Gastroesophageal sphincter (tissue), 3 donors: Measurements from ENCODE around the gene SYNGR2.

Experiments used
- EP300 ChIP-seq: sonication (generic); formaldehyde crosslinking; IDR thresholded peaks from one replicate; pipeline ENCODE4 v1.6.1; 2017; ENCODE audit warnings: antibody characterized with exemption, mild to moderate bottlenecking
- POLR2A ChIP-seq, 2 donors: fragments of 450-650 bp; IDR thresholded peaks; one replicate each; pipeline ENCODE4 v1.6.1; 2017; ENCODE audit warnings: antibody characterized with exemption in 2 of 2, mild to moderate bottlenecking in 2 of 2, moderate library complexity in 1 of 2
- POLR2AphosphoS5 ChIP-seq: sonication (generic); formaldehyde crosslinking; IDR thresholded peaks from one replicate; pipeline ENCODE4 v1.6.1; 2017; ENCODE audit warnings: antibody characterized with exemption
- TF ChIP-seq, protein P1 (sequence below), 4 experiments: fragments of 200-600 bp in 2 of 4; fragments of 450-650 bp in 2 of 4; sonication (generic) in 1 of 4; IDR thresholded peaks; one replicate each; pipeline ENCODE4 v1.5.1; 2017 to 2019; ENCODE audit warnings: antibody characterized with exemption in 4 of 4, mild to moderate bottlenecking in 2 of 4, moderate library complexity in 2 of 4

DNA sequence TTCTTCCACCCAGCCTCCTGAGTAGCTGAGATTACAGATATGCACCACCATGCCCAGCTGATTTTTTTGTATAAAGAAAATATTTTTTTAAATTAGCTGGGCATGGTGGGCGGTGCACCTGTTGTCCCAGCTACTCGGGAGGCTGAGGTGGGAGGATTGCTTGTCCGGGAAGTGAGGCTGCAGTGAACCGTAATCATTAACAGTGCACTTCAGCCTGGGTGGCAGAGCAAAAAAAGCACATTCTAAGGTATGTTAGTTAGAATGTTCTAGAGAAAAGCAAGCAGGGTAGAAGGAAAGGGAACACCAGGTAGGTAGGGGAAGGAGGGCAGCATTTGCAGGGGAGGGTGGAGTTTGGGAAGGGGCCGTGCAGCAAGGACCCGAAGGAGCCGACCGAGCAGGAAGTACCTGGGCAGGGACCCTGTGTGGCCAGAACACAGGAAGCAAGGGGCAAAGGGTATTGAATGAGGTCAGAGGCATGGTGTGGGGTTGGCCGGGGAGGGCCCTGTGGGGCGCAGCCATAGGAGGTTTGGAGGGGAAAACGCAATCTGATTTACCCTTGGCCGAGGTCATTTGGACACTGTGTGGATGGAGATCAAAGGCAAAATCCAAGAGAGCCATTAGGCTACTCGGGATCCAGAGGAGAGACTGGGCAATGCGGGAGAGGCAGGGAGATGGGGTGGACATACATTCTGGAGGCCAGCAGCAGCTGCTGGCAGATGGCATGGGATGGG, 19.9 kb upstream of the SYNGR2 start:
- TF ChIP-seq, protein P1, sequence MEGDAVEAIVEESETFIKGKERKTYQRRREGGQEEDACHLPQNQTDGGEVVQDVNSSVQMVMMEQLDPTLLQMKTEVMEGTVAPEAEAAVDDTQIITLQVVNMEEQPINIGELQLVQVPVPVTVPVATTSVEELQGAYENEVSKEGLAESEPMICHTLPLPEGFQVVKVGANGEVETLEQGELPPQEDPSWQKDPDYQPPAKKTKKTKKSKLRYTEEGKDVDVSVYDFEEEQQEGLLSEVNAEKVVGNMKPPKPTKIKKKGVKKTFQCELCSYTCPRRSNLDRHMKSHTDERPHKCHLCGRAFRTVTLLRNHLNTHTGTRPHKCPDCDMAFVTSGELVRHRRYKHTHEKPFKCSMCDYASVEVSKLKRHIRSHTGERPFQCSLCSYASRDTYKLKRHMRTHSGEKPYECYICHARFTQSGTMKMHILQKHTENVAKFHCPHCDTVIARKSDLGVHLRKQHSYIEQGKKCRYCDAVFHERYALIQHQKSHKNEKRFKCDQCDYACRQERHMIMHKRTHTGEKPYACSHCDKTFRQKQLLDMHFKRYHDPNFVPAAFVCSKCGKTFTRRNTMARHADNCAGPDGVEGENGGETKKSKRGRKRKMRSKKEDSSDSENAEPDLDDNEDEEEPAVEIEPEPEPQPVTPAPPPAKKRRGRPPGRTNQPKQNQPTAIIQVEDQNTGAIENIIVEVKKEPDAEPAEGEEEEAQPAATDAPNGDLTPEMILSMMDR (IDR thresholded peaks at IDR 0.05): no peak
- TF ChIP-seq POLR2AphosphoS5 (no peak), EP300 (no peak), POLR2A (IDR thresholded peaks at IDR 0.05) (no peak)
